HG03103 (cell line): ENCODE data around the gene SLC4A4.
"Not testable (repeated sequence)": the region's sequence is repeated elsewhere in the genome, so short reads cannot be mapped to it uniquely, and the experiment has no call there.

Experiments used
- ATAC-seq: cut with Tn5 transposase; IDR thresholded peaks from one replicate; pipeline ENCODE4 v1.9.1; 2021; ENCODE audit warnings: low read depth; ENCODE audit not compliant: unreplicated experiment

SLC4A4 gene

DNA sequence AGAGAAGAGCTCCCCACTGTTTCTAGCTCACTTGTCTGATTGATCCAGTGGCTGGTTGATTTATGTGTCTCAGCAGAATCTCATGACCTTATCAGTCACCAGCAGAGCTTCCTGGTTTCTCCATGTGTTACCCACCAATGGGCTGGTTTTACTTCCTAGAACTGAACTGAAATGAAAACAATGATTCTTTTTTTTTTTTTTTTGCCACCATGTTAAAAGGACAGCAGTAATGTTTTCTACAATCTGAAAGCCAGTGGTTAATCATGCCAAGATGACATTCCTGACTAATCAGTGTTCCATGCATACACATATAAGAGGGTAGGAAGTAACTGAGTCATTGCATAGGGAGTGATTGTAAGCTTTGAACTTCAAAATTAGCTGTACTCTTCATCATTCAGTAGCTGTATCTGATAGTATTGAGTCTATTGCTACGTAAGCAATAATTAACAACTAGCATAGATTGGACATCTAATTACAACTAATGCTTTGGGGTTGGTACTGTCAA lies 67.7 kb downstream of the SLC4A4 start:
- ATAC-seq: no peak

DNA sequence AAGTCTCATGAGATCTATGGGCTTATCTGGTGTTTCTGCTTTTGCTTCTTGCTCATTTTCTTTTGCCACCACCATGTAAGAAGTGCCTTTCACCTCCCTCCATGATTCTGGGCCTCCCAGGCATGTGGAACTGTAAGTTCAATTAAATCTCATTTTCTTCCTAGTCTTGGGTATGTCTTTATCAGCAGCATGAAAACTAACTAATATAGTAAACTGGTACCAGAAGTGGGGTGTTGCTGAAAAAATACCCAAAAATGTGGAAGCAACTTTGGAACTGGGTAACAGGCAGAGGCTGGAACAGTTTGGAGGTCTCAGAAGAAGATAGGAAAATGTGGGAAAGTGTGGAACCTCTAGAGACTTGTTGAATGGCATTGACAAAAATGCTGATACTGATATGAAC lies 70.1 kb downstream of the SLC4A4 start:
- ATAC-seq: not testable (repeated sequence)

DNA sequence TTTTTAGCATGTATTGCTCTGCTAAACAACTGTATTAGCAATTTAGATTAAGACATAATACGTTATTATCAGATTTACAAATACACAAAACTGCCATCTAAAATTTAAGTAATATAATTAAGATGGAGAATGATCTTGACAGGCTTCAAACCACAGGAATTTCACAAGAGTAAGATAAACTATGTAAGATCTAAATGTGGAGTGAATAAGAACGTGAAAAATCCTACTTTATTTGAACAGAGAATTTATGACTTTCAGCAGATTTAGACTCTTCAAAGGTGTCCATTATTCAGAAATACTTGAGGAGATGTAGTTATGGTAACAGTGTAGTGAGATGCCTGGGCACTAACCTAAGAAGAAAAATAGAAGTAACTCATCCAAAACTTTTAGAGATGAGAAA lies 73.2 kb downstream of the SLC4A4 start:
- no peak for ATAC-seq

DNA sequence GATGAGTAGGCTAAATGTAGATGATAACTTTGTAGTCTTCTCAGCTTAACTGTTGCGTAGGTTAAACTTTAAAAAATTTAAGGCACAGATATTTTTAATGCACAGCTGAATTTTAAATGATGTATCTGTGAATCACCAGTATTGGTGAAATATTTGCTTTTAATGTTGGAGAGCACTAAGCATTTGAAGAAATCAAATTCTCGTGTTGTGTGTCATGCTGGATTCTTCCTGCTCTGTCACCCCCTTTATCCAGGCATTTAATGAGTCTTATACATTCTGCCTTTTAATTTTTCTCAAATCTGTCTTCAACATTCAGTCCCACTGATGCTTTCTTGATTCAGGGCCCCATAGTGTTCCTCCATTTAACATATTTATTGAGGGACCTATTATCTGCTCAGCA lies 76.7 kb downstream of the SLC4A4 start:
- no peak for ATAC-seq

DNA sequence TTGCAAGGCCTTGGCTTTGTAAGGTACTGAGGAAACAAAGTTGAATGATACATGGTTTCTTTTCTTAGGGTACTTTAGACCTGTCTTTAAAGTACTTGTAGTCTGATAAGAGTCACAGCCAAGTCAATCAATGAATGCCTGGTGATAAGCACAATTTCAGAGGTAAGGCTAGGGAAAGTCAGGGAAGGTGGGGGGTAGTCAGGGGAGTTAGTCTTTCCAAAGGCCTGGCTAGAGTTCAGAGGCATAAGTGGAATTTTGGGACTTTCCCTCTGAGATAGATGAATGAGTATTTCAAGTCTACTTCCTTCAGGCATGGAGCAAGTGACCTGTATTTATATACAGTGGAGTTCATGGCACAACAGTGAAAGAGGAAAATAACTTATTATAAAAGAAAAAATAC lies 78.3 kb downstream of the SLC4A4 start:
- no peak for ATAC-seq

DNA sequence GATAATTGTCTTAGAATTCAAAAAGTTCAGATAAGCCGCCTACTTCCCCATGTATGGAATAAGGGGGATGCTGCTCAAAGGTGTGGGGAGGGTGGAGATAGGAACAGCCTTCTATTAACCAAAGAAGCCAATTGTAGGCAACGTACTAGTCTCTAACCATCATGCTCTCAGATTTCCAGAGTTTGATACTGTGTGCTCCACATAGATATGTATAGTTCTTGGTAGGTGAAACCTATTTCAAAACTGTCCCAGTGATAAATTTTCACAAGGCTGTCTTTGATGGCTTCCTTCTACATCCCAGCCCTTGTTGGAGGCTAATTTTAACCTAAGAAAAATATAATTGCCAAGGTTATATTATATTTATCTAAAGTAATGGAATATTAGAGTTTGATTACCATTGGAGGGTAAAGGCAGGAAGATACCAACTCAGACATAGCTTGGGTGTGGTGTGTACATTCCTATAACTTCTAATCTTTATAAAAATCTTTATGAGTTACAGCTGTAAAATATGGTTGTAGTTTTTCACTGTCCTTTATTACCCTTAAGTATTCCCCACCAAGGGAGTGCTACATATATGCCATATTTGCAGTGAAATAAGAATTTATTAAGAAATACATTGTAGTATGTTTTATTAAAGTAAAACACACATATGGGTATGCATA lies 87.7 kb downstream of the SLC4A4 start:
- ATAC-seq: no peak

DNA sequence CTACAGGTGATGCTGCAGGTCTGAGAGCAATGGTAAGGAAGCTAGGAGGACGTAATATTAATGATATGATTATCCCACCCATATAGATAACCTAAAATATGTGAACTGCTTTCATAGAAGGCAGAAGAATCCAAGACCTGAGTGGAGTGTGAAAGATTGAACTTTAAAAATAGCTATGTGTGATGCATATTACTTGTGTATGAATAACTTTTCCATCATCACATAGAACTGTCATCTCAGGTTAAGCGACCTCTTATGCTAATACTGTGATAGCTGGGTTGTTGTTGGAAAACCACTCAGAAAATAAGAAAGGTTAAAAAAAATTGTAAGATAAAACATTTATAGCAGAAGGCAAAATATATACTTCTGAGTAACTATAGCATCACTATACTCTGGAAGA lies 90.3 kb downstream of the SLC4A4 start:
- ATAC-seq: no peak

DNA sequence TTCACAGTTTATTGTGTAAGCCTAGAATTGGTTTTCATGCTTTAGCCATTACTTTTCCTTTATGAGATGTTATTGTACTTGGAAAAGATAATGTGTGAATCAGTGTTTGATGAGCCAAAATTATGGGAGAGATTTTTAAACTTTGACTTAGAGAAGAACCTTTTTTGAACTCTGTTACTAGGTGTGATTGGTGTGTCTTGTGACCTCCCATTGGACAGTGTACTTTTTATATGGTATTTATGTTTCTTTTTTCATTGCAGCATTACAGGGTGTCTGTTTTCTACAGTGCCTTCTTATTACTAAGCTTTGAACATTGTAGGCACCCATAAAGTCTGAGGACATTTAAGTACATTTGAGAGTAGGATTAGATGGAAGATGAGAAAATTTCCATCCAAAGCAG lies 91.1 kb downstream of the SLC4A4 start:
- no peak for ATAC-seq

DNA sequence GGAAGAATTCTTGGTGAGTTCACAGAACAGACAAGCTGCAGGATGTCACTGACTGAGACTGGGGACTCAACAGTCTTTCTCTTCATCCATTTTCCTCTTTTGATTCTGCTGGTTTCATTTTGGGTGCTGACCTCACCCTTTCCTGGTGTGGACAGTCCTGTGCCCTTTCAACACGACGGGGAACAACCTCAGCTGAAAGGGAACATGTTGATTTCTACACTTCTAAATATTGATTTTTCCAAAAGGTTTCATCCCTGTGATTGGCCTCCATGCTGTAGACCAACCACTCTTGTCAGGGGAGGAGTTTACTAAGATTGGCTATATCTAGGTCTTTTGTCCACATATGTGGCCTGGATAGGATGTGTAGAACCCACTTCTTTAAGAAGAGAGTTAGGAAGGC lies 91.8 kb downstream of the SLC4A4 start:
- ATAC-seq: no peak

DNA sequence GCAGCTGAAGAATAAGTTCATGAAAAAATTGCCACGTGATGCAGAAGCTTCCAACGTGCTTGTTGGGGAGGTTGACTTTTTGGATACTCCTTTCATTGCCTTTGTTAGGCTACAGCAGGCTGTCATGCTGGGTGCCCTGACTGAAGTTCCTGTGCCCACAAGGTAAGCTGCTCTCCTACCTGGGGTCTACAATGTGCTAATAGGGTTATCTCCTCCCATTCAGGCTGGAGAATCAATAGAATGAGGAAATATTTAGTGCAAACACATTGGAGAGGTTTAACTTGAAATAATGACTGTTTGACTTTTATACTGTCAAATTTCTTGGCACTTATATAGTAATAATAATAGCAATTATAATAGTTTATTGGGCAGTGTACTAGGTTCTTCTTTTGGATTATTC lies 101.8 kb downstream of the SLC4A4 start:
- ATAC-seq: no peak

DNA sequence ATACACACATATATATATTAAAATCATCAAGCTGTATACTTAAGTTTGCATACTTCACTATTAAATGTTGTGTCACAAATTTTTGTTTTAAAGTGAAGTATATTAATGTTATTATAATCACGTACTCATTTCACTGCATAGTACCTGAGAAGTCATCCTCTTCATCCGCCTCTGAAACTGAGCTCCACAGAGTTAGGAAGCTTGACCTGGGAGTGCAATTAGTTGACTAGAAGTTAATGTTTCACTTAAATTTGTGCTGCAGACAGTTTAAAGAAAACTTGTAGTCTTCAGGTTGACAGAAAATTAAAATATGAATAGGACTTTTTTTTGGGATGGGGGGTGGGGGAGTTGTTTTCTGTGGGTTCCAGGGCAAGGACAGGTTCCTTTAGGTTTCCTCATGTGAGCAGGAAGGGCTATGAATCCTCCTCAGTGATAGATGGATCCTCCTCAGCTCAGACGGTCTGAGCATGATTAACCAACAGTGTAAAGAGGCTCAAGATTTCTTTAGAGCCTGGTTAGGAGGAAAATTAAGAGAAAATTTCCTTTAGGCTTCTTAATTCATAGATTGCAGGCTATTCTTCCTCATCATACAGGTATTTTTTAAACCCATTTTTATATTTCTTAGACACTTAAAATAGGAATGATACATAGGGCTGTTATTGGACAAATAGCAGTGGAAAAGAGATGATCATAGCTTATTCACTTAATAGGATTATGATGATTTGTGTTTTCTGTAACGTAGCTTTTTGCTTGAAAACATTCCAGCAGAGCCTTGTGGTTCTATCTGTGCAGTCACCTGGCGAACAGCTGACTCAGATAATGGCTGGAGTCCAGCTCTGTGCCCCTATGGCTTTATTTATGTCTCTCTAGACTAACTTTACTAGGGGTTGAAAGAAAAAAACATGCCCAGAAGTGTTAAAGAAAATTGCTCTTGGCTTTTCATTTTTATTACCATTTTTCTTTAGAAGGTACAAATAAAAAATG lies 102.7 kb downstream of the SLC4A4 start:
- ATAC-seq: no peak

DNA sequence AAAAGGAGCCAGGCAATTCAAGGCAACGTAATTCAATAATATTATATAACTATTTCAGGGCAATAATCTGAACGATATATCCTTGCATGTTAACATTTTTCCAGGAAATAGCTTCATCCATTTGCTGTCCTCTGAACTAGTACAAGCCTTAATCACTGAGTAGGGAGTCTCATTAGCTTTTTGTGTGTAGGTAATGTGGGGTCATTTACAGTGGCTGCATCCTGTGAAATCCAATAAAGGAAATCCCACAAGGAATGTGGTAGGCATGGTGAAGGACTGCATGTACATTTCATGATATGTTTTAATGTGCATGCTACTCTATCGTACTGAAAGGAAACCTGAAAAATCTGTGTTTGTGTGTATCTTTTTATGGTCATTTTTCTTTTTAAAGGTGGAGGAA lies 103.5 kb downstream of the SLC4A4 start:
- ATAC-seq: no peak

DNA sequence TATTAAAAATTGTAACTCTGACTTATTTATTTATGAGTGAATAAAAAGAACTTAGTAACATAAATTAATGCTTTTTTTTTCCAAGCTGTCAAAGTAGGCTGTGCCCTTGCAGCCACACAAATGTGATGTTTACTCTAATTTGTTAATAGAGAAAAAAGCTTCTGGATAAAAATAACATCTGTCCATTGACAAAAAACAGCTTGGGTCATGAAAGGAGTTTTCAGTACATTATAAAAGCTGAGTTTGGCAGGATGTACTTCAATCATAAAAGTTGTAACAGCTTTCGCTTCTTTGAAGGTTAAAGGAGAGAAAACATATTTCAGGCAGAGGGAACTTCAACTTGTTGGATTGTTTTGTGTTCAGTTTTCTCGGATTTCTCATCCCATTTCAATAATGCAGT lies 105.6 kb downstream of the SLC4A4 start:
- ATAC-seq: no peak

DNA sequence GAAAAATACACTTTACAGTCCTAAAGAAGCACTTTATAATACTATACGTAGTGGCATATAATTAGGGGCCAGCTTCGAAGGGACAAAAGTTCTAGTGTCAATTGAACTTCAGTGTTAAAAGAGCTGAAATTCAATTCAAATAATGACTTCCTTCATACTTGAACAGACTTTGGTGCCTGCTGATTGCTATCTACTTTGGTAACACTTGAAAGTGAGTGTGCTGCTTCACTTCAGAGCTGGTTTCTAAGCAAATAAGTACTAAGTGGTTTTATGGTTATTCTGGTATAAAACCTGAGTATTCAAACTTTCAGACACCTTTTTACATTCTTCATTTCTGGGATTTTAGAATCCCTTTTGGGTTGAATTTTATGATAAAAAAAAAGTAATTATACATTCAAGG lies 107.0 kb downstream of the SLC4A4 start:
- no peak for ATAC-seq

DNA sequence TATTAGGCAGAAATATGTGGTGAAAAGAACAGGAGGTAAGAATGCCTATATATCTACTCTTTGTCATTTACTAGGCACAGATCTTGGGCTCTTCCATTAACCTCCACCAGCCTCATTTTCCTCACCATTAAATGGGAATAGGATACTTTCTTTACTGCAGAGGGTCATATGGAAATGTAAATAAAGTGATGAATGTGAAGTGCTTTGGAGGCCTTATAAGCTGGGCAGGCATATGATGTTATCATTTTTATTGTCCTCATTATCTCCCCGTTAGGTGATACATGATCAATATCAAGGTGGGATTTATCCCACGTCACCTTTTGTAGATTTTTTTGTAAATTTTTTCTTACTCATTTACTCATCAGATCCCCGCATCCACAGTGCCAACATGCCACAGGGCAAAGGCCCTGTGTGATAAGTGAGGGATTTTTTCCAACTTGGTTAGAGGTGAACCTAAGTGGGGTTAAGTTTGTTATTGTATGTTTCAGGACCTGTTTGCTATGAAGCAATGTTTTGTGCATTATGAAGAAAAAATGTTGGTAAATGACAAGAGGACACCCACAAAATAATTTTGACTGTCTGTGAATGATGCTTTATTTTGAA lies 107.8 kb downstream of the SLC4A4 start:
- no peak for ATAC-seq

DNA sequence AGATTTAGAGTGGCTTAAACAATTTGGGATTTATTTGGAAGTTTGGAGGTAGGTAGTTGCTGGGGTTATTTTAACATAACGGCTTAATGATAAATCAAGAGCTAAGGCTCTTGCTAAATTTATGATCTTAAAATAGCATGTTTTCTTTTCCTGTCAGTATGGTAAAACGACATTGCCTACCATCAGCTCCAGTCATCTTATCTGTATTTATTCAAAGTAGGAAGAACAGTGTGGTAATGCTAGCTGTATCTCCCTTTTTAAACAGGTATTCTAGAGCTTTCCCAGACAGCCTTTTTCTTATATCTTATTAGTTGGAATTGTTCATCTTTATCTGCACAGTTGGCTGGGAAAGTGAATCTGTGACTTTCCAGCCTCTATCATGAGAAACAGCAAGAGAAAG lies 110.2 kb downstream of the SLC4A4 start:
- no peak for ATAC-seq

DNA sequence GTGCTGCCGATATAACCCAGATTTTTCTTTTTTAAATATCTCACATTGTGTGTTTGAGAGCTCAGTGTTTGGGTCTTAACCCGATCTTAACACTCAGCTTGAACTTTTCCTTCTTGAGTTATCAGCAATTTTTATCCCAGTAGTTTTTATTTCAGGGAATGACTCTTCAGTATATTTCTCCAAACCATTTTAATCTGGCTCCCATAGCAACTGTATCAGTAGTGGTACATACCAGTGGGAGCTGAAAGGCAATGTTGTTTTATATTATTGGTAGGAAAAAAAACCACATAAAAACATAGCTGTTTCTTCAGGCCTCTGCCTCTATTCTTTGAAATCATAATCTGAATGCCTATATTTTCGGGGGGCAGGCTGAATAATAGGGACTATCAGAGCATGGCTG lies 111.1 kb downstream of the SLC4A4 start:
- ATAC-seq: no peak

DNA sequence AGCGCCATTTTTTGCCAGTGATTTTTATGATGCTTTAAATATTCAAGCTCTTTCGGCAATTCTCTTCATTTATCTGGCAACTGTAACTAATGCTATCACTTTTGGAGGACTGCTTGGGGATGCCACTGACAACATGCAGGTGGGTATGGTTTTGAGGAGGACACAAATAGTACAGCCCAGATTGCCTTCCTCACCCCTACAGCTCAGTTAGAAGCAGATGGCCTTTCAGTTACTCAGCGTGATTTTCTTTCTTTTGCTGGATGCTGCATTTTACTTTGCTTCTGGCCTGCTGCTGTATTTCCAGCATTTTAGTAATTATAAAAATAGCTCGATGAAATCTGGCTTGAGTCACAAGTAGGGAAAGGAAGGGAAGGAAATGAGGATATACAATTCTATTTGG lies 114.7 kb downstream of the SLC4A4 start:
- no peak for ATAC-seq

DNA sequence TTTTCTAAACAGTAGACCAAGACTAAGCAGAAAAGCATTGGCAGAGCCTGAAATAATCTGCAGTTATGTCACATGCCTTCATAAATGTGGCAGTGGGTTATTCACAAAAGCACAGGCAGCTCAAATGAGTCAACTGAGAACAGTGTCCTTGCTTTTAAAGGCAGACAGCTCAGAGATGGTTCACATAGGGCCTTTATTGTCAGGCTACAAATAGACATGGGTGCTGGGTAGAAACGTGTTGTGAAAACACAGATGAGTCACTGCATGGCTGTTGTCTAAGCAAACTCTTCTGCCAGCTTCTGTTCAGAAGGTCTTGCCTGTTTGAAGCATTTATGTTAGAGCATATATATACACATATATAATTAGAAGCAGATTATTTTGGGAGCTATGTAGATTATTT lies 118.0 kb downstream of the SLC4A4 start:
- ATAC-seq: no peak

DNA sequence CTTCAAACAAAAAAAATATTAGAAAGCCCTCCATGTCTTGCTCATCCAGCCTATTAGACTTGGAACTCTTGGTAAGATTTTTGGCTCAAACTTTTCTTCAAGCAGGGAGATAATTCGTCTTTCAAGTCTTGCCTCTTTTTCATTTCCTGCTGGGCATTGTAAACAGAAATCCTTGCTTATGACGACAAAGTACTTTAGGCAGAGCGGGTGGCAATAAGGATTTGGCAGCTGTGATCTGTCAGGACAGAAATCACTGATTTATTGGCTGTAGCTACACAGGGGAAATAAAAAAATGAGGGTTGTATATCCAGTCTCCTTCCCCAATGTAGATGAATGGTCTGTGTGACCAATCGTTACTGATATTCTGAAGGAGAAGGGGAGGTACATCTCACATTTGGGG lies 121.6 kb downstream of the SLC4A4 start:
- no peak for ATAC-seq

DNA sequence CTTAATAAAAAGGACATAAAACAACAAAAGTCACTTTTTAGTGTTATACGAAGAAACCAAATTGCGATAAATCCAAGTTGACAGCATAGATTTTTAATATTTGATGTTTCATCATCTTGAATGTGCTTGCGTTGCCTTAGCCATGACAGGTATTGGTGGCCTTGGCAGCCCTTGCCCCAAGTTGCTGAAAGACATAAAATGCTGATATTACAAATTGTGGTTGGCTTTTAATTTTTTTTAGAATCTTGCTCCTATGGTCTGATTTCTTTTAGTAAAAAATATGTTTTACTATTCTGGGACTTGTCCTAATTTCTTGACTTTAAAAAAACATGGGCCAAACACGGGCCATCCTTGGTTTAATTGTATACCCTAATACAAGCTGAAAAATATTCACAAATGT lies 122.6 kb downstream of the SLC4A4 start:
- ATAC-seq: no peak
